ENCODE results near the gene LARGE2.

The LARGE2 gene

DNA sequence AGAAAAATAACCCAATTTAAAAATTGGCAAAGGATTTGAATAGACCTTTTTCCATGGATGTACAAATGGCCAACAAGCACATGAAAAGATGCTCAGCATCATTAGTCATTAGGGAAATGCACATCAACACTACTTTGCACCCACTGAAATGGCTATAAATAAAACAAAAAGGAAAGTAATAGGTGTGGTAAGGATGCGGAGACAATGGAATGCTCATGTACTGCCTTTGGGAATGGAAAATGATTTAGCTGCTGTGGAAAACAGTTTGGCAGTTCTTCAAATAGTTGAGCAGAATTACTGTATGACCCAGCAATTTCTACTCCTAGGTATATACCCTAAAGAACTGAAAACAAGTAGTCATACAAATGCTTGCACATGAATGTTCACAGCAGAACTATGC is 37.4 kb downstream of the LARGE2 start:
- Histone ChIP-seq H3K9me3 (ENCODE audit: severe bottlenecking) (no peaks in the 10 kb centered on the region), H3K27me3 (ENCODE audit: insufficient read depth, low read depth, severe bottlenecking) (no peaks in the 10 kb centered on the region), H3K36me3 (peaks cover 12% of the 10 kb centered on the region), H3K27ac (no peak overlapping the region), H3K4me3 (ENCODE audit: low read depth, low read length) (no peak overlapping the region)
- DNase-seq, result no peak
- TF ChIP-seq, protein P1, sequence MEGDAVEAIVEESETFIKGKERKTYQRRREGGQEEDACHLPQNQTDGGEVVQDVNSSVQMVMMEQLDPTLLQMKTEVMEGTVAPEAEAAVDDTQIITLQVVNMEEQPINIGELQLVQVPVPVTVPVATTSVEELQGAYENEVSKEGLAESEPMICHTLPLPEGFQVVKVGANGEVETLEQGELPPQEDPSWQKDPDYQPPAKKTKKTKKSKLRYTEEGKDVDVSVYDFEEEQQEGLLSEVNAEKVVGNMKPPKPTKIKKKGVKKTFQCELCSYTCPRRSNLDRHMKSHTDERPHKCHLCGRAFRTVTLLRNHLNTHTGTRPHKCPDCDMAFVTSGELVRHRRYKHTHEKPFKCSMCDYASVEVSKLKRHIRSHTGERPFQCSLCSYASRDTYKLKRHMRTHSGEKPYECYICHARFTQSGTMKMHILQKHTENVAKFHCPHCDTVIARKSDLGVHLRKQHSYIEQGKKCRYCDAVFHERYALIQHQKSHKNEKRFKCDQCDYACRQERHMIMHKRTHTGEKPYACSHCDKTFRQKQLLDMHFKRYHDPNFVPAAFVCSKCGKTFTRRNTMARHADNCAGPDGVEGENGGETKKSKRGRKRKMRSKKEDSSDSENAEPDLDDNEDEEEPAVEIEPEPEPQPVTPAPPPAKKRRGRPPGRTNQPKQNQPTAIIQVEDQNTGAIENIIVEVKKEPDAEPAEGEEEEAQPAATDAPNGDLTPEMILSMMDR (IDR thresholded peaks at IDR 0.05; ENCODE audit: low read depth, low read length), result no peak

DNA sequence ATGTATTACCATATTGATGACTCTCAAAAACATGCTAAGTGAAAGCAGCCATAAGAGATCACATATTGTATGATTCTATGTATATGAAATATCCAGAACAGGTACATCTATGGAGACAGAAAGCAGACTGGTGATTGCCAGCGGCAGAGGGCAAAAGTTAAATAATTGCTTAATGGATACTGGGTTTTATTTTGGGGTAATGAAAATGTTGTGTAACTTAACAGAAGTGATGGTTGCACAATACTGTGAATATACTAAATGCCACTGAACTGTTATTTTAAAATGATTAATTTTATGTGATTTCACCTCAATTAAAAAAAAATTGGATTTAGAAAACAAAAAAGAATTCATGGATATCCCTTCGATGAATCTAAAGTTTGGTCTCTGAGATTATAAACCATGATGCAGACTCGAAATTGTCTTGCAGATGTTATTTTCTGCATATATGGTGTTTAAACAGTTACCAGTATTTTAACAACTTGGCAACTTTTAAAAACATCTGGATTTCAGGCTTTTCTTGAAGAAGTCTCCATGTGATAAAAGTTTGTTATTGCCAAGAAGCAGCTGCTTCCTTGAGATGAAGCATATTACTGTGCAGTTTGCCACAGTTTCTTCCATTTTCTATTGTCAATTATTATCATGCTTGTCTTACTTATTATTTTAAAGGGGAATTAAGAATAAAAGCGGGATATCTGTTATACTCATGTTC is 38.1 kb downstream of the LARGE2 start:
- Histone ChIP-seq H3K27me3 (ENCODE audit: insufficient read depth, low read depth, severe bottlenecking) (no peaks in the 10 kb centered on the region), H3K9me3 (ENCODE audit: severe bottlenecking) (no peaks in the 10 kb centered on the region), H3K36me3 (peaks cover 17% of the 10 kb centered on the region), H3K27ac (no peak overlapping the region), H3K4me3 (ENCODE audit: low read depth, low read length) (no peak overlapping the region)
- TF ChIP-seq, protein P1 (IDR thresholded peaks at IDR 0.05; ENCODE audit: low read depth, low read length), result no peak
- no peak for DNase-seq

DNA sequence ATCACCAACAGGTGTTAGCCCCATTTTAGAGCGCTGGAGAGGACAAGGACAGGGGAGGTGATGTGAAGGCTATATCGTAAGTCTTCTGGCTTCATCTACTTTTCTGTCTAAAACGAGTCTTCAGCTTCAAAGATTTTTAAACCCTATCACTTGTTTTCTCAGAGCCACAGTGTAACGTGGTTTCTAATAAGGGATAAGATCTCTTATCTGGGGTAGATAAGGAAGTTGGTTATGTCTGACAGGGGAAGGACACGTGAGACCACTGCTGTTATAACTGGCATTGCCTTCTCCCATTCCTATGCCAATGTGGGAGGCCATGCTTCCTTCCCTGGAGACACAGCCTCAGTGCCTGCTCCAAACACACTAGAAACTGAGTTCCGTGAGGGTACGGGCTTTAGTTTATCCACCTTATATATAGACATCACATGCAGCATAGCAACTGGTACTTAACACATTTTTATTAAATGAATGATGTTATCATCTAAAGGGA is 39.3 kb downstream of the LARGE2 start:
- Histone ChIP-seq H3K9me3 (ENCODE audit: severe bottlenecking) (no peaks in the 10 kb centered on the region), H3K27me3 (ENCODE audit: insufficient read depth, low read depth, severe bottlenecking) (no peaks in the 10 kb centered on the region), H3K4me3 (ENCODE audit: low read depth, low read length) (no peak overlapping the region), H3K36me3 (peaks cover 14% of the 10 kb centered on the region), H3K27ac (no peak overlapping the region)
- TF ChIP-seq, protein P1 (IDR thresholded peaks at IDR 0.05; ENCODE audit: low read depth, low read length), result no peak
- no peak for DNase-seq

DNA sequence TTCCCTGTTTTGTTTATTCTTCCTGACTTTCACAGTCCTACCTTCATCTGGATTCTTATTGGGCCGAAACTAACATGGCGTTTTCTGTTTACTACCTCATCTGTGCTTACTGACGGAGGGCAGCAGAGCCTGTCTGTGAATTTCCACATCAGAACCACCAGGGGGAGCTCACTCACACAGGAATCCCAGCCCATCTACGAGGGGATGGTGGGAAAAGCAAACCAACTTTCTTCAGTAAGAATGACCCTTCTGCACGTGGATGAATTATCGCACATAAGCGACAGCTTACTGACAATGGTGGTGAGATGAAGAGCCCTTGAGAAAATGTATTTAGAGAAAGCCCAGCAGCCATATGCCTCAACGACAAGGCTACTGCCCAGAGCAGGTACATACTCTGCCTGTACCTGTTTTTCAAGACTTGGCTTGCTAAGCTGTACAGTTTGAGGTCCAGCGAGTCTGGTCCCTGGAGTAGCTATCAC is 42.5 kb downstream of the LARGE2 start:
- Histone ChIP-seq H3K27me3 (ENCODE audit: insufficient read depth, low read depth, severe bottlenecking) (no peaks in the 10 kb centered on the region), H3K27ac (no peak overlapping the region), H3K36me3 (peaks cover 29% of the 10 kb centered on the region), H3K9me3 (ENCODE audit: severe bottlenecking) (no peaks in the 10 kb centered on the region), H3K4me3 (ENCODE audit: low read depth, low read length) (no peak overlapping the region)
- TF ChIP-seq, protein P1 (IDR thresholded peaks at IDR 0.05; ENCODE audit: low read depth, low read length), result peak; percentile 86
- DNase-seq, result peak; percentile 62

DNA sequence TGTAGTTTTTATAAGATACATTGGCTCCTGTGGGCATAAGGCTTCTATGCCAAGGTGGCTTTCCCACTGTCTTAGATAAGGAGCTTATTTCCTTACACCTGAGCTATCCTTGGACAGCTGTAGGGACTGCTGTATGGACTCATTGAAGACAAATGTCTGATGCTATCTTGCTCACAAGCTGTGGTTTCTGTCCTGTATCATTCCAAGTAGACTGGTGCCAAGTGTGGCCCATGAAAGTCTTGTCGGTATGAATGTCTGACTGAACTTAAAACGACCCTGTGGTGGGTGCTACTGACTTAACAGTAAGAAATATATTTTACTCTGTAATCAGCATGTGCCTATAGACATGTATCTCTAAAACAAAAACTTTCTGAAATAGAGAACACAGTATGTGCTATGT is 45.0 kb downstream of the LARGE2 start:
- TF ChIP-seq, protein P1 (IDR thresholded peaks at IDR 0.05; ENCODE audit: low read depth, low read length), result no peak
- Histone ChIP-seq H3K9me3 (ENCODE audit: severe bottlenecking) (no peaks in the 10 kb centered on the region), H3K4me3 (ENCODE audit: low read depth, low read length) (no peak overlapping the region), H3K27me3 (ENCODE audit: insufficient read depth, low read depth, severe bottlenecking) (no peaks in the 10 kb centered on the region), H3K27ac (no peak overlapping the region), H3K36me3 (peaks cover 37% of the 10 kb centered on the region)
- DNase-seq, result no peak
